Calu3 (cell line): ENCODE results near the gene ARL8A. TPM values are rescaled to one million over a fixed set of nuclear protein-coding genes. Genes with fewer than 3 reads are reported as not detected.
"Not testable (repeated sequence)": the region's sequence is repeated elsewhere in the genome, so short reads cannot be mapped to it uniquely, and the experiment has no call there.

Source experiments
- BruUV-seq: library from RNA; stranded (reverse); fragments of 400-500 nt; replicated peaks from 2 replicates; lab custom pipeline; 2021; lab: Mats Ljungman, UMichigan
- CTCF ChIA-PET: fragments of 300-600 bp; sonication (Branson Sonifier 250); formaldehyde crosslinking; loops from one replicate; lab custom pipeline; 2022; ENCODE audit warnings: antibody characterized with exemption; lab: Charles Lee
- DNase-seq: peaks from one replicate; pipeline ENCODE4 v3.0.0; 2022
- H3K27ac Mint-ChIP-seq: one replicate; pipeline ENCODE4 v1.8.0; 2022; ENCODE audit warnings: mixed read lengths; ENCODE audit not compliant: unreplicated experiment
- H3K27me3 Mint-ChIP-seq: one replicate; pipeline ENCODE4 v1.8.0; 2022; ENCODE audit warnings: mixed read lengths; ENCODE audit not compliant: unreplicated experiment
- H3K36me3 Mint-ChIP-seq: one replicate; pipeline ENCODE4 v1.8.0; 2022; ENCODE audit warnings: mild to moderate bottlenecking, moderate library complexity, mixed read lengths; ENCODE audit not compliant: insufficient read depth, unreplicated experiment
- H3K4me1 Mint-ChIP-seq: one replicate; pipeline ENCODE4 v1.8.0; 2022; ENCODE audit warnings: mild to moderate bottlenecking, low read depth, mixed read lengths; ENCODE audit not compliant: unreplicated experiment
- H3K4me3 Mint-ChIP-seq: one replicate; pipeline ENCODE4 v1.8.0; 2022; ENCODE audit warnings: mild to moderate bottlenecking, low read depth, moderate library complexity, mixed read lengths; ENCODE audit not compliant: unreplicated experiment
- H3K9me3 Mint-ChIP-seq: one replicate; pipeline ENCODE4 v1.8.0; 2022; ENCODE audit warnings: low read depth, mixed read lengths; ENCODE audit not compliant: unreplicated experiment
- intact Hi-C: fragments of 100-400 bp; cut with micrococcal nuclease; formaldehyde crosslinking; loops from one replicate; pipeline ENCODE4 v1.10.0; 2022; ENCODE audit not compliant: unreplicated experiment
- total RNA-seq: library from RNA; stranded (reverse); gene quantifications from 2 replicates; pipeline ENCODE4 v1.2.3, GENCODE V29; 2022
- TF ChIP-seq, protein P1 (sequence below): fragments of 200-600 bp; IDR thresholded peaks from one replicate; pipeline ENCODE4 v1.8.0; 2022; ENCODE audit warnings: antibody characterized with exemption; ENCODE audit not compliant: unreplicated experiment

The ARL8A gene
- total RNA-seq, 1 experiment from 2014 or later = 64.1 TPM

DNA sequence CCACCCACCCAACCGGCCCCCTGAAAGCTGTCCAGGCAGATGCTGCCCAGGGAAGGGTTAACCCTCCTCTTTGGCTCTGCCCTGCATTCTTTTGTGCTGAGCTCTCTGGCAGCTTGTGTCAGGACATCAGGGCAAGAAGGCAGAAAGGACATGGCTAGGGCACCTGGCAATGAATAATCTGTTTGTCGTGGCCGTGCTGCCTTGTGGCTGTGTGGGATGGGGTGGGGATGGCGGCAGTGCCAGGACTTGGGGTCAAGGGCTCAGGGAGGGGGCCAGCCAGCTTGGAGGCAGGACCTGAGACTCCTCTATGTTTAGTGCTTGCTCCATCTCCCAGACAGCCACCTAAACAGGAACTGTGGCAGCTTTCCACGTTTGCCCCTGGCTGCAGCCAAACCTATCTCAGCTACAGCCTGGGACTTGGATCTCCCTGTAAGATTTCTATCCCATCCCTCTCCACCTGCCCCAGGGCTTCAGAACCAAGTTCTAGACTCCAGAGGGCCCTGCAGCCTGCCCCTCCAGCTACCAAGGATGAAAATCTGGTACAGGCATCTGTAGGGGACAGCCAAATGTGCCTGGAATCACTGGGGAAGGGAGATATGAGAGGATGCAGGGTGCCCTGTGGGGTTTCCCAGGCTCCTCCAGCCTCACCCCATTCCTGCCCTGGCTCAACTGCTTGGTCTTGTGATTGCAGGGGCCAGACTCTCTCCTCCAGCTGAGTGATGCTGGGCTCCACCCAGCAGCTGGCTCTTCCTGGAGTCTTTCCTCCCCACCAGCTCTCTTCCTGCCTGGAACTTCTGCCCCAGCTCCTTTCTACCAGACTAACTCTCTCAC, 31.5 kb downstream of the ARL8A start:
- peak overlapping the region; percentile 19 for H3K4me3 Mint-ChIP-seq

DNA sequence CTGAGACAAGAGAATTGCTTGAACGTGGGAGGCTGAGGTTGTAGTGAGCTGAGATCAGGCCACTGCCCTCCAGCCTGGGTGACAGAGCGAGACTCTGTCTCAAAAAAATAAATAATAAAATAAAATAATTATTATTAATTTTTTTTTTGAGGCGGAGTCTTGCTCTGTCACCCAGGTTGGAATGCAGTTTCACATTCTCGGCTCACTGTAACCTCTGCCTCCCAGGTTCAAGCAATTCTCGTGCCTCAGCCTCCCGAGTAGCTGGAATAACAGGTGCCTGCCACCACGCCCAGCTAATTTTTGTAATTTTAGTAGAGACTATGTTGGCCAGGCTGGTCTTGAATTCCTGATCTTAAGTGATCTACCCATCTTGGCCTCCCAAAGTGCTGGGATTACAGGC, 32.9 kb downstream of the ARL8A start:
- intact Hi-C loops, H3K4me3 Mint-ChIP-seq, BruUV-seq, DNase-seq, H3K27me3 Mint-ChIP-seq, H3K27ac Mint-ChIP-seq, H3K9me3 Mint-ChIP-seq: not testable (repeated sequence)
- H3K36me3 Mint-ChIP-seq = peaks cover 24% of the 10 kb centered on the region
- CTCF ChIA-PET = interaction anchor here (2.6 kb wide), 1 partner anchor 55 kb away, joined by 6 read pairs; no protein-coding TSS in a partner anchor
- H3K4me1 Mint-ChIP-seq = peaks cover 62% of the 10 kb centered on the region

More for the DNA sequence above, 31.5 kb downstream of the ARL8A start:
- H3K27ac Mint-ChIP-seq = peak overlapping the region; percentile 94
- peaks cover 9% of the 10 kb centered on the region for H3K36me3 Mint-ChIP-seq
- TF ChIP-seq, protein P1, sequence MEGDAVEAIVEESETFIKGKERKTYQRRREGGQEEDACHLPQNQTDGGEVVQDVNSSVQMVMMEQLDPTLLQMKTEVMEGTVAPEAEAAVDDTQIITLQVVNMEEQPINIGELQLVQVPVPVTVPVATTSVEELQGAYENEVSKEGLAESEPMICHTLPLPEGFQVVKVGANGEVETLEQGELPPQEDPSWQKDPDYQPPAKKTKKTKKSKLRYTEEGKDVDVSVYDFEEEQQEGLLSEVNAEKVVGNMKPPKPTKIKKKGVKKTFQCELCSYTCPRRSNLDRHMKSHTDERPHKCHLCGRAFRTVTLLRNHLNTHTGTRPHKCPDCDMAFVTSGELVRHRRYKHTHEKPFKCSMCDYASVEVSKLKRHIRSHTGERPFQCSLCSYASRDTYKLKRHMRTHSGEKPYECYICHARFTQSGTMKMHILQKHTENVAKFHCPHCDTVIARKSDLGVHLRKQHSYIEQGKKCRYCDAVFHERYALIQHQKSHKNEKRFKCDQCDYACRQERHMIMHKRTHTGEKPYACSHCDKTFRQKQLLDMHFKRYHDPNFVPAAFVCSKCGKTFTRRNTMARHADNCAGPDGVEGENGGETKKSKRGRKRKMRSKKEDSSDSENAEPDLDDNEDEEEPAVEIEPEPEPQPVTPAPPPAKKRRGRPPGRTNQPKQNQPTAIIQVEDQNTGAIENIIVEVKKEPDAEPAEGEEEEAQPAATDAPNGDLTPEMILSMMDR = no peak
- H3K4me1 Mint-ChIP-seq = peaks cover 47% of the 10 kb centered on the region
- CTCF ChIA-PET = interaction anchor here (0.6 to 2.6 kb wide), 15 partner anchors 12 to 122 kb away, joined by 3 to 27 read pairs (median 6); partner anchors contain the start of gene ELF3
- no peaks in the 10 kb centered on the region for H3K9me3 Mint-ChIP-seq
- BruUV-seq = TSS peak; percentile 69
- peak; percentile 75 for DNase-seq
- intact Hi-C loops = loop anchor here (2.0 kb wide), 2 partner anchors 56 to 102 kb away; partner anchors contain the start of gene ELF3
- no peaks in the 10 kb centered on the region for H3K27me3 Mint-ChIP-seq

DNA sequence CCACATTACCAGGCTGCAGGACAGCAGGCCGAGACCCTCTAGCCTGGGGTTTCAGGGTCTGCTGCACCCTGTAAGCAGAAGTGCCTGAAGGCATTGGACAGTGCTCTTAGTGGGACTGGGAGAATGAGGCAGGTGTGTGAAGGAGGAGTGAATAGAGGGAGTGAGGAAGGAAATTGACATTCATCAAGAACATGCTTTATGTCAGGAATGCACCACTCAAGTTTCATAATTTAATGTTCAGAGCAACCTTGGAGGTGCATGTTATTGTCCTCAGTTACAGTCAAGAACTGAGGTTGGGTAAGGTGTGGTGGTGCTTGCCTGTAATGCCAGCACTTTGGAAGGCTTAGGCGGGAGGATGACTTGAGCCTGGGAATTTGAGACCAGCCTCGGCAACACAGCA, 33.6 kb downstream of the ARL8A start:
- H3K9me3 Mint-ChIP-seq = no peaks in the 10 kb centered on the region
- peak overlapping the region; percentile 54 for H3K27ac Mint-ChIP-seq
- peaks cover 30% of the 10 kb centered on the region for H3K36me3 Mint-ChIP-seq
- no peak overlapping the region for H3K4me3 Mint-ChIP-seq
- CTCF ChIA-PET = no interaction called here
- H3K4me1 Mint-ChIP-seq = peaks cover 68% of the 10 kb centered on the region
- no TSS peak for BruUV-seq
- H3K27me3 Mint-ChIP-seq = no peaks in the 10 kb centered on the region
- DNase-seq = no peak
- intact Hi-C loops = no loop called here
- TF ChIP-seq, protein P1 = no peak

DNA sequence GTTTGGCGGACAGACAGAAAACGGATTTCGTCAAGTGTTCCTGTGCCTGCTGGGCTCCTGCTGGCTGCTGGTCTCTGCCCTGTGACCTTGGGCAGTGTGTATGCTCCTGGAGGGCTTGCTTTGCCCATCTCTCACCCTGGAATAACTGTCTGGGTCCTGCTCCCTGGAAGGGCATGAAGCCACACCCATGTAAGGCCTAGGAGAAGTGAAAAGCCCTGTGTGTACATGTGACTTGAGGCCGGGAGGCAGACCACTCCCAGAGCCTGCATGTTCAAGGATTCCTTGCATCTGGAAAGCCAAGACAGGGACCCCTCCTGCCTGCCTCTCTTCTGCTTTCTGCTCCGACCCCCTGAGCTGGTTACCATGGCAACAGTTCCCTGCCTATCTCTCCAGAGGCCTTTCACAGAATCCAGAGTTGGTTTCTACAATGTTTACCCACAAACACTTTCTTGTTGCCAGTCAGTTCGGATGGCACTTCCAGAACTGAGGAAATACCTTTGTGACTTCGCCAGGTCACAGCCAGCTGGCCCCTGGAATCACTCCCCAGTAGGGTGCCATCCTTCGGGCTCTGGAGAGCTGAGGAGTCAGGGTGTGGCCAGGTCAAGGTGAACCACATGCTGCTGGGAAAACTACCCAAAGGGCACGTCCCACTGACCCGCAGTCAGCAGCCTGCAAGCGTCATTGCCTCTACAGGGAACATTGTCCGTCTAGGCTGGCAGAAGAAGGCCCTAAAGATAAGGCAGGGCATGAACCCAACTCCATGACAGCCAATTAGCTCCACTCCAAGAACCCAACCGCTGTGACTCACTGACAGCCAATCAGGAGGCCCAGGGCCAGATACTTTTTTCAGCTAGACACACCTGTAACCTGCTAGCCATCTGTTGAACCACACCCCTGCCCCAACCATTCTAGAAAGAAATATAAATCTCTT, 36.5 kb downstream of the ARL8A start:
- Mint-ChIP-seq H3K4me3 (peak overlapping the region; percentile 31), H3K27ac (peak overlapping the region; percentile 87), H3K27me3 (no peaks in the 10 kb centered on the region), H3K4me1 (peaks cover 70% of the 10 kb centered on the region), H3K9me3 (no peaks in the 10 kb centered on the region), H3K36me3 (peaks cover 43% of the 10 kb centered on the region)
- TF ChIP-seq, protein P1 = no peak
- CTCF ChIA-PET = interaction anchor here (0.8 to 4.5 kb wide), 10 partner anchors 10 to 108 kb away, joined by 3 to 47 read pairs (median 4); partner anchors contain the start of gene ELF3
- DNase-seq = peak; percentile 77
- TSS peak; percentile 16 for BruUV-seq
- intact Hi-C loops = loop anchor here (2.0 kb wide), 2 partner anchors 61 to 89 kb away; no protein-coding TSS in a partner anchor
